ENCODE data around the gene RCAN1. TPM values are rescaled to one million over a fixed set of nuclear protein-coding genes. Genes with fewer than 3 reads are reported as not detected.

RCAN1 gene
- total RNA-seq, 1 donor from 2014 or later: 61.5 TPM

DNA sequence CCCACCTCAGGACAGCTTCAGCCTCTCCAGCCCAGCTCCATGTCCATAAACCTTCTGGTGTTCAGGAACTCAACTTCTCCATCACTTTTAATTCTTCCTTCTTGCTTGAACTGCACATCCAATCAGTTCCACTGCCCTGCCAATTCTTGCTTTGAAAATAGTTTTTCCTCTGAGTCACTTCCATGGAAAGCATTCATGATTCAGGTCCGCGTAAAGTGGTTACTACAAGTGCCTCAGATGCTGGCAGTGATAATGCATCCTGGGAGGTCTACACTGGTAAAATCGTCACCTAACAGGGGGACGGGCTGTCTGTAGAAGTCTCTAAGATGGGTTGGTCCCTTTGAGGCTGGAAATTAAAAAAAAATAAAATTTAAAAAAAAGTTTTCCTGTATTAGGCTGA lies 25.9 kb upstream of the RCAN1 start:
- no peaks in the 10 kb centered on the region for H3K9me3 Mint-ChIP-seq (ENCODE audit: unreplicated experiment)
- H3K4me1 Mint-ChIP-seq (ENCODE audit: unreplicated experiment): no peaks in the 10 kb centered on the region
- H3K27ac Mint-ChIP-seq (ENCODE audit: unreplicated experiment): no peak overlapping the region
- H3K4me3 Mint-ChIP-seq (ENCODE audit: unreplicated experiment): no peak overlapping the region
- peaks cover 9% of the 10 kb centered on the region for H3K27me3 Mint-ChIP-seq (ENCODE audit: unreplicated experiment)
- no peaks in the 10 kb centered on the region for H3K36me3 Mint-ChIP-seq (ENCODE audit: unreplicated experiment)
- TF ChIP-seq, protein P1, sequence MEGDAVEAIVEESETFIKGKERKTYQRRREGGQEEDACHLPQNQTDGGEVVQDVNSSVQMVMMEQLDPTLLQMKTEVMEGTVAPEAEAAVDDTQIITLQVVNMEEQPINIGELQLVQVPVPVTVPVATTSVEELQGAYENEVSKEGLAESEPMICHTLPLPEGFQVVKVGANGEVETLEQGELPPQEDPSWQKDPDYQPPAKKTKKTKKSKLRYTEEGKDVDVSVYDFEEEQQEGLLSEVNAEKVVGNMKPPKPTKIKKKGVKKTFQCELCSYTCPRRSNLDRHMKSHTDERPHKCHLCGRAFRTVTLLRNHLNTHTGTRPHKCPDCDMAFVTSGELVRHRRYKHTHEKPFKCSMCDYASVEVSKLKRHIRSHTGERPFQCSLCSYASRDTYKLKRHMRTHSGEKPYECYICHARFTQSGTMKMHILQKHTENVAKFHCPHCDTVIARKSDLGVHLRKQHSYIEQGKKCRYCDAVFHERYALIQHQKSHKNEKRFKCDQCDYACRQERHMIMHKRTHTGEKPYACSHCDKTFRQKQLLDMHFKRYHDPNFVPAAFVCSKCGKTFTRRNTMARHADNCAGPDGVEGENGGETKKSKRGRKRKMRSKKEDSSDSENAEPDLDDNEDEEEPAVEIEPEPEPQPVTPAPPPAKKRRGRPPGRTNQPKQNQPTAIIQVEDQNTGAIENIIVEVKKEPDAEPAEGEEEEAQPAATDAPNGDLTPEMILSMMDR (IDR thresholded peaks at IDR 0.05): no peak
- DNase-seq (ENCODE audit: extremely low spot score, unreplicated experiment): no peak

DNA sequence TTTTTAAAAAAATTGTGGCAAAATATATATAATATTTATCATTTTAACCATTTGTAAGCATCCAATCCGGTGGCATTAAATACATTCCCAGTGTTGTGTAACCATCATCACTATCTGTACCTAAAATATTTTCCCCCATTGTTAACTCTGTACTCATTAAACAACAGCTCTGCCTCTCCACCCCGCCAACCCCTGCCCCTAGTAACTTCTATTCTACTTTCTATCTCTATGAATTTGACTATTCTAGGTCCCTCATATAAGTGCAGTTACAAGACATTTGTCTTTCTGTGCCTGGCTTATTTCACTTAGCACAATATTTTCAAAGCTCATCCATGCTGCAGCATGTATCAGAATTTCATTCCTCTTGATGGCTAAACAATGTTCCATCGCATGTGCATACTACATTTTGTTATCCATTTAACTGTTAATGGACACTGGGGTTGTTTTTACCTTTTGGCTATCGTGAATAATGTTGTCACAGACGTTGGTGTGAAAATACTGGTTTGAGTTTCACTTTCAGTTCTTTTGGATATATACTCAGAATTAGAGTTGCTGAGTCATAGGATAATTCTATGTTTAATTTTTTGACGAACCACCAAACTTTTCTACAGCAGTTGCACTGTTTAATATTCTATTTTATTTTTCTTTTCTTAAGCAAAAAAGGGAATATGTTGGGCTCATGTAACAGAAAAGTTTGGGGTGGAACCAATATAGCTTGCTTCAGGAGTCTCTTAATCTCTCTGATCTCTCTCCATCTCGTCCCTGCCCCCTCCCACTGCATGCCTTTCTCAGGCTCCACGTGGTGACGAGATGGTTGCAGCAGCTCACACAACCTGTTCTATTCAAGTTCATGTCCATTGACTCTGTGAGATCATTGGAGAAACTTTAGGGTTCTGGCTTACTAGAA lies 25.2 kb upstream of the RCAN1 start:
- Mint-ChIP-seq H3K27ac (ENCODE audit: unreplicated experiment) (no peak overlapping the region), H3K4me3 (ENCODE audit: unreplicated experiment) (no peak overlapping the region), H3K27me3 (ENCODE audit: unreplicated experiment) (peaks cover 9% of the 10 kb centered on the region), H3K4me1 (ENCODE audit: unreplicated experiment) (no peaks in the 10 kb centered on the region), H3K9me3 (ENCODE audit: unreplicated experiment) (no peaks in the 10 kb centered on the region), H3K36me3 (ENCODE audit: unreplicated experiment) (no peaks in the 10 kb centered on the region)
- DNase-seq (ENCODE audit: extremely low spot score, unreplicated experiment): no peak
- TF ChIP-seq, protein P1 (IDR thresholded peaks at IDR 0.05): no peak

DNA sequence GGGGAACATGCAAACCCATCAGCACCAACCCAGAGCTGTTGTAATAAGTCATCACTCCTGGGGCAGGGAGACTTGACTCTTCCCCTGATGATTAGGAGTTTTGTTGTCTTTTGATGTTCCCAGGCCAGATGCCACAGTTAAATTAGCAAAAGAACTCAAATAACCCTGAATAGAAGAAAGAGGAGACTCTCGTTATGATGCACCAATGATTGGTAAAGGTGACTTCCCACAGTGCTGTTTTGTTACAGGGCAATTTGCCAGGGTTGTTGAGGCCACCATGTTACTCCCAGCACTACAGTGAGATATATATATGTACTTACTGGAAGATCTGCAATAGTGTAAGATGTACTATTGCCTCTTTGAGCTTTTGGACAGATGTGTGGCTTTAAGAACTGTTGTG lies 24.3 kb upstream of the RCAN1 start:
- H3K4me1 Mint-ChIP-seq (ENCODE audit: unreplicated experiment): no peaks in the 10 kb centered on the region
- peaks cover 16% of the 10 kb centered on the region for H3K27me3 Mint-ChIP-seq (ENCODE audit: unreplicated experiment)
- H3K36me3 Mint-ChIP-seq (ENCODE audit: unreplicated experiment): no peaks in the 10 kb centered on the region
- TF ChIP-seq, protein P1 (IDR thresholded peaks at IDR 0.05): no peak
- H3K4me3 Mint-ChIP-seq (ENCODE audit: unreplicated experiment): no peak overlapping the region
- no peaks in the 10 kb centered on the region for H3K9me3 Mint-ChIP-seq (ENCODE audit: unreplicated experiment)
- no peak overlapping the region for H3K27ac Mint-ChIP-seq (ENCODE audit: unreplicated experiment)
- no peak for DNase-seq (ENCODE audit: extremely low spot score, unreplicated experiment)

DNA sequence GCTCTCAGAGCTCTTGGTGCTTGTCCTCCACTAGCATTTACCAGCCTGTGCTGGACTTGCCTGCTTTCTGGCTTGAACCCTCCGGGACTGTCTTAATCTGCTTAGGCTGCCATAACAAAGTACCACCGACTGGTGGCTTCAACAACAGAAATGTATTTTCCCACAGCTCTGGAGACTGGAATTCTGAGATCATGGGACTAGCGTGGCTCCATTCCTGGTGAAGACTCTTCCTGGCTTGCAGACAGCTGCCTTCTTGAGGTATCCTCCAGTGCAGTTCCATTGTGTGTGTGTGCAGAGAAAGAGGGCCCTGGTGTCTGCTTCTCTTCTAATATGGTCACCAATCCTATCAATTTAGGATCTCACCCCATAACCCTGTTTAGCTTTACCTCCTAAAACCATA lies 22.0 kb upstream of the RCAN1 start:
- Mint-ChIP-seq H3K27me3 (ENCODE audit: unreplicated experiment) (peaks cover 26% of the 10 kb centered on the region), H3K36me3 (ENCODE audit: unreplicated experiment) (no peaks in the 10 kb centered on the region), H3K9me3 (ENCODE audit: unreplicated experiment) (no peaks in the 10 kb centered on the region), H3K4me3 (ENCODE audit: unreplicated experiment) (no peak overlapping the region), H3K4me1 (ENCODE audit: unreplicated experiment) (no peaks in the 10 kb centered on the region), H3K27ac (ENCODE audit: unreplicated experiment) (no peak overlapping the region)
- TF ChIP-seq, protein P1 (IDR thresholded peaks at IDR 0.05): no peak
- DNase-seq (ENCODE audit: extremely low spot score, unreplicated experiment): no peak

DNA sequence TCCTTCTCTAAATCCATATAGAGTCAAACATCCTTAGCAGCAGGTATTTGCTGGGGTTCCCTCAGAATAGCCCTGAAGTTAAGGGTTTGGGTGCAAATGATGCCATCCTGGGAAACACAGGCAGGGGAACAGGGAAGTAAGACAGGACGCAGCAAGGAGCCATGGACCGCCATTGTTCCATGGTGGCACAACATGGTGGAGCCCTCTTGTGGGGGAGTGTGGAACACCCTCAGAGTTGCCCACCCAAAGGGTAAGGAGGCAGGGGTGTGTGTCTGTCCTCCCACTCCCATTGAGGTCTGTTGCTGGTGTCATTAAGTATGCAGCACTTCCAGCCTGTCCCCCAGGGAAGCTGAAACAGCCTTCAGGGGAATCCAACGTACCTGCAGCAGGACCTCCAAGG lies 20.4 kb upstream of the RCAN1 start:
- Mint-ChIP-seq H3K4me3 (ENCODE audit: unreplicated experiment) (no peak overlapping the region), H3K36me3 (ENCODE audit: unreplicated experiment) (no peaks in the 10 kb centered on the region), H3K4me1 (ENCODE audit: unreplicated experiment) (no peaks in the 10 kb centered on the region), H3K9me3 (ENCODE audit: unreplicated experiment) (no peaks in the 10 kb centered on the region), H3K27me3 (ENCODE audit: unreplicated experiment) (peaks cover 26% of the 10 kb centered on the region), H3K27ac (ENCODE audit: unreplicated experiment) (no peak overlapping the region)
- no peak for DNase-seq (ENCODE audit: extremely low spot score, unreplicated experiment)
- TF ChIP-seq, protein P1 (IDR thresholded peaks at IDR 0.05): peak; percentile 30

Data from osteocyte (in vitro differentiated cells).